Left cardiac atrium (tissue), 4 donors: Measurements from ENCODE around the gene SDC4. TPM values are rescaled to one million over a fixed set of nuclear protein-coding genes. Genes with fewer than 3 reads are reported as not detected.

ENCODE experiments used
- ATAC-seq, 2 donors: fragments of 200-7000 bp; cut with Tn5 transposase; one replicate each; pipeline ENCODE4 v1.9.1; 2020; ENCODE audit warnings: mild to moderate bottlenecking in 2 of 2, moderate library complexity in 2 of 2
- DNase-seq: peaks from one replicate; pipeline ENCODE4 v3.0.0-alpha.2; 2020
- intact Hi-C, 2 donors: fragments of 100-400 bp; cut with DNase I; formaldehyde crosslinking; loops; one replicate each; pipeline versions ENCODE4 v1.14.1 to v1.15.1; 2022 to 2023
- long read RNA-seq: library from polyadenylated mRNA; unstranded; transcript quantifications from one replicate; pipeline ENCODE4 v2.0.0, GENCODE V29; 2021
- total RNA-seq, 2 donors: library from RNA; stranded (reverse); fragmentation: NEBNext Ultra II Directional; extraction: Animal tissue kit (Norgen Biotek cat#: 25700); gene quantifications; one replicate each; pipeline ENCODE4 v1.2.1, GENCODE V29; 2021
- donor health status: DM: no; HTN: yes; CAD: no.
- donor health status: DM: no; HTN: yes; CAD: no; lungs with severe emphysema.
- donor health status: DM: yes; HTN: yes; CAD: no.
- donor health status: Dilated cardiomyopathy.

The SDC4 gene
- total RNA-seq: 100 to 1,000 TPM in 1 of 2 donors, 10 to 100 TPM in 1; 51.4 to 152 TPM
- long read RNA-seq, transcript SDC4-201 (5 exons, 2,613 nt): major isoform, 12 of 26 reads
- long read RNA-seq, partial matches to known transcripts: 14 of 26 reads
- long read RNA-seq, other reads (novel, unspliced or antisense): 0 of 26 reads

GRCh38 chr20:45347936-45348778 is at the start of gene SDC4:
SDC4 (minus strand) TSS chr20:45348424; CDS start chr20:45348384, 40 bp downstream.
- ATAC-seq (peak; percentile 84 to 88), DNase-seq (peak; percentile 72)
- intact Hi-C loops: no loop called here

GRCh38 chr20:45395114-45395415 is 46.8 kb upstream of the SDC4 start:
- ATAC-seq (no peak), DNase-seq (no peak)
- intact Hi-C loops: no loop called here

- ATAC-seq (no peak), DNase-seq (no peak)
- intact Hi-C loops: no loop called here
Observed at GRCh38 chr20:45394221-45395113, 46.2 kb upstream of the SDC4 start.

- intact Hi-C loops: no loop called here
- no peak for ATAC-seq
- no peak for DNase-seq
Observed at GRCh38 chr20:45392733-45393132, 44.5 kb upstream of the SDC4 start.

GRCh38 chr20:45391559-45391958 is 43.3 kb upstream of the SDC4 start:
- intact Hi-C loops: no loop called here
- DNase-seq (no peak), ATAC-seq (no peak)

- intact Hi-C loops: no loop called here
- ATAC-seq (no peak), DNase-seq (no peak)
Observed at GRCh38 chr20:45390931-45391330, 42.7 kb upstream of the SDC4 start.

GRCh38 chr20:45387274-45387673 is 39.0 kb upstream of the SDC4 start:
- intact Hi-C loops: no loop called here
- DNase-seq (no peak), ATAC-seq (no peak)

GRCh38 chr20:45378191-45378590 is 30.0 kb upstream of the SDC4 start, which contains the start of gene TP53TG5:
TP53TG5 (minus strand) TSS chr20:45378325; CDS start chr20:45378236, 89 bp downstream.
- intact Hi-C loops: loop anchor here in 1 of 2 donors (5.0 kb wide), 1 partner anchor 329 kb away; the partner anchor contains the start of gene WFDC10B
- no peak for ATAC-seq
- no peak for DNase-seq

GRCh38 chr20:45377269-45377668 is 29.0 kb upstream of the SDC4 start:
- intact Hi-C loops: loop anchor here in 1 of 2 donors (5.0 kb wide), 1 partner anchor 330 kb away; the partner anchor contains the start of gene WFDC10B
- no peak for ATAC-seq
- DNase-seq: no peak

GRCh38 chr20:45374966-45375365 is 26.7 kb upstream of the SDC4 start:
- ATAC-seq (no peak), DNase-seq (no peak)
- intact Hi-C loops: loop anchor here (2.0 to 5.0 kb wide), 5 partner anchors 53 to 397 kb away; partner anchors contain the start of gene WFDC10B (in 1 of the 2)

- DNase-seq (no peak), ATAC-seq (no peak)
- intact Hi-C loops: loop anchor here (2.0 to 5.0 kb wide), 4 partner anchors 52 to 398 kb away; no protein-coding TSS in a partner anchor
Observed at GRCh38 chr20:45374101-45374467, 25.9 kb upstream of the SDC4 start.

GRCh38 chr20:45373353-45374100 is 25.3 kb upstream of the SDC4 start:
- DNase-seq (peak; percentile 91), ATAC-seq (peak; percentile 87 to 88)
- intact Hi-C loops: loop anchor here (2.0 to 5.0 kb wide), 4 partner anchors 51 to 399 kb away; no protein-coding TSS in a partner anchor

- peak; percentile 56 for DNase-seq
- ATAC-seq: peak; percentile 83
- intact Hi-C loops: loop anchor here (5.0 kb wide), 3 partner anchors 50 to 400 kb away; no protein-coding TSS in a partner anchor
Observed at GRCh38 chr20:45372646-45373352, 24.6 kb upstream of the SDC4 start.

- ATAC-seq: no peak
- DNase-seq: no peak
- intact Hi-C loops: loop anchor here (5.0 kb wide), 3 partner anchors 50 to 400 kb away; no protein-coding TSS in a partner anchor
Observed at GRCh38 chr20:45372241-45372640, 24.0 kb upstream of the SDC4 start.

GRCh38 chr20:45370571-45371160 is 22.4 kb upstream of the SDC4 start:
- ATAC-seq (no peak), DNase-seq (no peak)
- intact Hi-C loops: loop anchor here (5.0 kb wide), 3 partner anchors 48 to 402 kb away; no protein-coding TSS in a partner anchor

GRCh38 chr20:45368221-45368980 is 20.2 kb upstream of the SDC4 start:
- intact Hi-C loops: no loop called here

GRCh38 chr20:45367126-45367525 is 18.9 kb upstream of the SDC4 start:
- intact Hi-C loops: no loop called here
- DNase-seq: no peak
- ATAC-seq: no peak

More at GRCh38 chr20:45368221-45368980, 20.2 kb upstream of the SDC4 start:
- DNase-seq (no peak), ATAC-seq (no peak)
